Fibroblast of lung (primary cell): ENCODE measurements around the gene CCDC87.

Experiments
- EZH2 ChIP-seq: IDR thresholded peaks from 2 replicates; pipeline ENCODE4 v1.5.1; 2012; ENCODE audit warnings: low read length, control low read depth, mild to moderate bottlenecking; ENCODE audit errors: missing control alignments
- TF ChIP-seq, protein P1 (sequence below), 2 donors: IDR thresholded peaks in 1 of 2; conservative IDR thresholded peaks in 1 of 2; 1 replicate in 1 of 2; 2 replicates in 1 of 2; pipeline ENCODE4 v1.5.1; 2011 to 2012; ENCODE audit warnings: low read length in 2 of 2, control low read depth in 1 of 2, inconsistent platforms in 1 of 2, low read depth in 1 of 2, mild to moderate bottlenecking in 1 of 2

DNA sequence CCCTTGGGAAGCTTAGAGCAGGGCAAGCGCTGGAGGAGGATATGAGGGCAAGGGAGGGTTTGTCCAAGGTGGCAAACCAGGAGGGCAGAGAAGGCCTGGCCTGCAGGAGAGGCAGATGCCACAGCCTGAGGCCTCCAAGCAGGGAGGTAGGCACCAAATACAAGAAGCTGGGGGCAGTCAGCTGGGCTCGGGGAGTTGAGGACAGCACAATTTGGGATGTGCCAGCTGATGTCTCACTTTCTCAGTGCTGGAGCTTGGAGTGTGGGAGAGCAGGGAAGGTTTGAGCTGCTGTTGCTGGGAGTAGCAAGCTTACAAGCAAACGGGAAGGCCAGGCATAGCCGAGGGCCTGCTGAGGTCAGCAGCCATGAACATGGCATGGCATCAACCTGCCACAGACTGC is 51.0 kb downstream of the CCDC87 start:
- TF ChIP-seq, protein P1, sequence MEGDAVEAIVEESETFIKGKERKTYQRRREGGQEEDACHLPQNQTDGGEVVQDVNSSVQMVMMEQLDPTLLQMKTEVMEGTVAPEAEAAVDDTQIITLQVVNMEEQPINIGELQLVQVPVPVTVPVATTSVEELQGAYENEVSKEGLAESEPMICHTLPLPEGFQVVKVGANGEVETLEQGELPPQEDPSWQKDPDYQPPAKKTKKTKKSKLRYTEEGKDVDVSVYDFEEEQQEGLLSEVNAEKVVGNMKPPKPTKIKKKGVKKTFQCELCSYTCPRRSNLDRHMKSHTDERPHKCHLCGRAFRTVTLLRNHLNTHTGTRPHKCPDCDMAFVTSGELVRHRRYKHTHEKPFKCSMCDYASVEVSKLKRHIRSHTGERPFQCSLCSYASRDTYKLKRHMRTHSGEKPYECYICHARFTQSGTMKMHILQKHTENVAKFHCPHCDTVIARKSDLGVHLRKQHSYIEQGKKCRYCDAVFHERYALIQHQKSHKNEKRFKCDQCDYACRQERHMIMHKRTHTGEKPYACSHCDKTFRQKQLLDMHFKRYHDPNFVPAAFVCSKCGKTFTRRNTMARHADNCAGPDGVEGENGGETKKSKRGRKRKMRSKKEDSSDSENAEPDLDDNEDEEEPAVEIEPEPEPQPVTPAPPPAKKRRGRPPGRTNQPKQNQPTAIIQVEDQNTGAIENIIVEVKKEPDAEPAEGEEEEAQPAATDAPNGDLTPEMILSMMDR (conservative IDR thresholded peaks at IDR 0.05 in 1 of 2, IDR thresholded peaks at IDR 0.05 in 1 of 2; ENCODE audit: low read depth in 1 of 2, low read length in 2 of 2): no peak
- no peak for TF ChIP-seq EZH2
